Osteocyte (in vitro differentiated cells): ENCODE measurements around the gene OR11H7. TPM values are rescaled to one million over a fixed set of nuclear protein-coding genes. Genes with fewer than 3 reads are reported as not detected.

ENCODE experiments used
- DNase-seq: peaks from one replicate; pipeline ENCODE4 v3.0.0; 2021; ENCODE audit warnings: mixed read lengths; ENCODE audit not compliant: unreplicated experiment; ENCODE audit errors: extremely low spot score
- H3K27ac Mint-ChIP-seq: one replicate; pipeline ENCODE4 v1.8.0; 2021; ENCODE audit warnings: mild to moderate bottlenecking, mixed read lengths; ENCODE audit not compliant: unreplicated experiment
- H3K27me3 Mint-ChIP-seq: one replicate; pipeline ENCODE4 v1.8.0; 2021; ENCODE audit warnings: mixed read lengths; ENCODE audit not compliant: unreplicated experiment
- H3K36me3 Mint-ChIP-seq: one replicate; pipeline ENCODE4 v1.8.0; 2021; ENCODE audit warnings: mixed read lengths; ENCODE audit not compliant: unreplicated experiment
- H3K4me1 Mint-ChIP-seq: one replicate; pipeline ENCODE4 v1.8.0; 2021; ENCODE audit warnings: mixed read lengths; ENCODE audit not compliant: unreplicated experiment
- H3K4me3 Mint-ChIP-seq: one replicate; pipeline ENCODE4 v1.8.0; 2021; ENCODE audit warnings: mild to moderate bottlenecking, moderate library complexity, mixed read lengths; ENCODE audit not compliant: unreplicated experiment
- H3K9me3 Mint-ChIP-seq: one replicate; pipeline ENCODE4 v1.8.0; 2021; ENCODE audit warnings: mixed read lengths; ENCODE audit not compliant: unreplicated experiment
- long read RNA-seq: library from polyadenylated mRNA; unstranded; transcript quantifications from one replicate; pipeline ENCODE4 v2.0.0, GENCODE V29; 2021
- total RNA-seq: library from RNA; stranded (reverse); gene quantifications from 2 replicates; pipeline ENCODE4 v1.2.1, GENCODE V29; 2021
- TF ChIP-seq, protein P1 (sequence below): fragments of 200-600 bp; sonication (generic); IDR thresholded peaks from 2 replicates; pipeline ENCODE4 v1.5.0; 2021; ENCODE audit warnings: antibody characterized with exemption, mild to moderate bottlenecking, moderate library complexity

The OR11H7 gene
- not detected in 2 replicates for total RNA-seq
- long read RNA-seq, result 0 reads

DNA sequence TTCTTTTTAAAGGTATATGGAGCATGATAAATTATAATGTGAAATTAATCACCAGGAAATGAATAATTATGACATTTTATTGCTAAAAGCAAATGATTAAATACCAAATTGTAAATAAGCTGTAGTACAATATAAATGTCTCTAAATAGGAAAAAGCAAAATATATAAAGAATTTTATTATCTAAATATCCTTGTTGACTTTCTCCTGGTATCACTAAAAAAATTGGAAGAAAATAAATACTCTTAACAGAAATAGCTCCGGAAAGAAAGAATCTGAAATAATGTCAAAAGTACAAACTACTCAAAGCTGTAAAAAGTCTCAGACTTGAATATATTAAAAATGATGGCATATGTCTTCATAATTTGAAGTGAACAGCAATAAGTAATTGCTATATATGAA lies at the start of gene OR11H7:
Gene OR11H7, plus strand, starts transcription at position 301 of the 400 bp plus-strand sequence.
- Mint-ChIP-seq H3K36me3 (no peaks in the 10 kb centered on the region), H3K27me3 (no peaks in the 10 kb centered on the region), H3K4me1 (no peaks in the 10 kb centered on the region), H3K9me3 (peaks cover 18% of the 10 kb centered on the region), H3K4me3 (no peak within 1 kb of the TSS), H3K27ac (no peak within 1 kb of the TSS)
- no peak for DNase-seq
- TF ChIP-seq, protein P1, sequence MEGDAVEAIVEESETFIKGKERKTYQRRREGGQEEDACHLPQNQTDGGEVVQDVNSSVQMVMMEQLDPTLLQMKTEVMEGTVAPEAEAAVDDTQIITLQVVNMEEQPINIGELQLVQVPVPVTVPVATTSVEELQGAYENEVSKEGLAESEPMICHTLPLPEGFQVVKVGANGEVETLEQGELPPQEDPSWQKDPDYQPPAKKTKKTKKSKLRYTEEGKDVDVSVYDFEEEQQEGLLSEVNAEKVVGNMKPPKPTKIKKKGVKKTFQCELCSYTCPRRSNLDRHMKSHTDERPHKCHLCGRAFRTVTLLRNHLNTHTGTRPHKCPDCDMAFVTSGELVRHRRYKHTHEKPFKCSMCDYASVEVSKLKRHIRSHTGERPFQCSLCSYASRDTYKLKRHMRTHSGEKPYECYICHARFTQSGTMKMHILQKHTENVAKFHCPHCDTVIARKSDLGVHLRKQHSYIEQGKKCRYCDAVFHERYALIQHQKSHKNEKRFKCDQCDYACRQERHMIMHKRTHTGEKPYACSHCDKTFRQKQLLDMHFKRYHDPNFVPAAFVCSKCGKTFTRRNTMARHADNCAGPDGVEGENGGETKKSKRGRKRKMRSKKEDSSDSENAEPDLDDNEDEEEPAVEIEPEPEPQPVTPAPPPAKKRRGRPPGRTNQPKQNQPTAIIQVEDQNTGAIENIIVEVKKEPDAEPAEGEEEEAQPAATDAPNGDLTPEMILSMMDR, result no peak

DNA sequence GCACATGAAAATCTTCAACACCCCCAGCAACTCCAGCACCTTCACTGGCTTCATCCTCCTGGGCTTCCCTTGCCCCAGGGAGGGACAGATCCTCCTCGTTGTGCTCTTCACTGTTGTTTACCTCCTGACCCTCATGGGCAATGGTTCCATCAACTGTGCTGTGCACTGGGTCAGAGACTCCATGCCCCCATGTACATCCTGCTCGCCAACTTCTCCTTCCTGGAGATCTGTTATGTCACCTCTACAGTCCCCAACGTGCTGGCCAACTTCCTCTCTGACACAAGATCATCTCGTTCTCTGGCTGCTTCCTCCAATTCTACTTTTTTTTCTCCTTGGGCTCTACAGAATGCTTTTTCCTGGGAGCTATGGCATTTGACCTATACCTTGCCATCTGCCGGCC lies 49.6 kb upstream of the OR11H7 start:
- no peaks in the 10 kb centered on the region for H3K36me3 Mint-ChIP-seq
- H3K4me1 Mint-ChIP-seq, result no peaks in the 10 kb centered on the region
- peaks cover 40% of the 10 kb centered on the region for H3K9me3 Mint-ChIP-seq
- no peaks in the 10 kb centered on the region for H3K27me3 Mint-ChIP-seq
- DNase-seq, result no peak
- TF ChIP-seq, protein P1, result no peak
- no peak overlapping the region for H3K27ac Mint-ChIP-seq
- no peak overlapping the region for H3K4me3 Mint-ChIP-seq

- no peaks in the 10 kb centered on the region for H3K4me1 Mint-ChIP-seq
- no peaks in the 10 kb centered on the region for H3K27me3 Mint-ChIP-seq
- H3K36me3 Mint-ChIP-seq, result no peaks in the 10 kb centered on the region
- TF ChIP-seq, protein P1, result no peak
- no peak overlapping the region for H3K27ac Mint-ChIP-seq
- H3K9me3 Mint-ChIP-seq, result peaks cover 40% of the 10 kb centered on the region
- H3K4me3 Mint-ChIP-seq, result no peak overlapping the region
- no peak for DNase-seq
Observed at GRCh38 chr14:20179880-20180279, 48.9 kb upstream of the OR11H7 start.

DNA sequence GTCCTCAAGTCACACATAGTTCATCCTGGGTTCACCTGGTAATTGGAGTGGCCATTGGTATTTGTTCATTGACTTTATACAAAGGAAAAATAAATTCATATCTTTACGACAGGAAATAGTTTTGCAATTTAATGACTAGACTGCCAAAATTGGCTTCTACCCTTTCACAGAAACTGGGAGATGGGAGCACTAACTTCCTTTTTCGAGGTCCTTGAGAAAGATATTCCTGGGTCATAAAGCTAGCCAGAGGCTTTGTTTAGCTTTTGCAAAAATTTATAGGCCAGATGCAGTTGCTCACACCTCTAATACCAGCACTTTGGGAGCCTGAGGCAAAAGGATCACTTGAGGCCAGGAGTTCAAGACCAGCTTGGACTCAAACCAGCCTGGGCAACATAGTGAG lies 48.3 kb upstream of the OR11H7 start:
- no peak for DNase-seq
- Mint-ChIP-seq H3K27ac (no peak overlapping the region), H3K4me3 (no peak overlapping the region), H3K36me3 (no peaks in the 10 kb centered on the region), H3K9me3 (peaks cover 40% of the 10 kb centered on the region), H3K4me1 (no peaks in the 10 kb centered on the region), H3K27me3 (no peaks in the 10 kb centered on the region)
- TF ChIP-seq, protein P1, result no peak

- Mint-ChIP-seq H3K4me1 (no peaks in the 10 kb centered on the region), H3K9me3 (peaks cover 34% of the 10 kb centered on the region), H3K36me3 (no peaks in the 10 kb centered on the region), H3K27me3 (no peaks in the 10 kb centered on the region), H3K27ac (no peak overlapping the region), H3K4me3 (no peak overlapping the region)
- TF ChIP-seq, protein P1, result no peak
- no peak for DNase-seq
Observed at GRCh38 chr14:20184181-20184580, 44.6 kb upstream of the OR11H7 start.
